IPS-18c (cell line): ENCODE results near the gene NIPAL3.

ENCODE experiments used
- H3K4me3 ChIP-seq: 2 replicates; pipeline ENCODE4 v1.7.0; 2013; ENCODE audit warnings: low read depth, mild to moderate bottlenecking, low read length, moderate library complexity; ENCODE audit not compliant: insufficient read depth
- H3K9me3 ChIP-seq: one replicate; pipeline ENCODE4 v1.6.1; 2013; ENCODE audit warnings: mild to moderate bottlenecking, low read length, moderate library complexity; ENCODE audit not compliant: control insufficient read depth, insufficient read depth

The NIPAL3 gene

DNA sequence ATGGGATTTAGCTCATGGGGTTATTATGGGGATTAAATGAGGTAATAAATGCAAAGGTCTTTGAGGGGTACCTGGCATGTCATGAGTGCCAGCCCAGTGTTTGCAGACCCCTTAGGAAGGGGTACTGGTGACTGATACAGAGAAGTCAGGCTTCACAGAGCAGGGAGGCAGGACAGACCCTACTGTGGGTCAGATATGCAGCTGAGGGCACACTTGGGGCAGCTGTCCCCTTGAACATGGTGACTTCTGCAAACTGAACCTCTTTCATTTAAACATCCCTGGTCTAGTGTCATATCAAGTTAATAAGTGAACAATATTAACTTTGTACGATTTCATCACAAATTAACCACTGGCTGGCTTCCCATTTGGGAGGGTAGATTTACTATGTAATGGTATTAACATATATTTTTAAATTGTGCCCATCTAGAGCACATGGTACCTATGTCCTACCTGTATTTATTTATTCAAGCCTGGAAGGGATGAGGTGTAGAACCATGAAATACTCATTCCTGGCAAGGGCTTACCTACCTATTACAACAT, 27.9 kb upstream of the NIPAL3 start:
- Histone ChIP-seq H3K4me3 (no peak overlapping the region), H3K9me3 (no peaks in the 10 kb centered on the region)

DNA sequence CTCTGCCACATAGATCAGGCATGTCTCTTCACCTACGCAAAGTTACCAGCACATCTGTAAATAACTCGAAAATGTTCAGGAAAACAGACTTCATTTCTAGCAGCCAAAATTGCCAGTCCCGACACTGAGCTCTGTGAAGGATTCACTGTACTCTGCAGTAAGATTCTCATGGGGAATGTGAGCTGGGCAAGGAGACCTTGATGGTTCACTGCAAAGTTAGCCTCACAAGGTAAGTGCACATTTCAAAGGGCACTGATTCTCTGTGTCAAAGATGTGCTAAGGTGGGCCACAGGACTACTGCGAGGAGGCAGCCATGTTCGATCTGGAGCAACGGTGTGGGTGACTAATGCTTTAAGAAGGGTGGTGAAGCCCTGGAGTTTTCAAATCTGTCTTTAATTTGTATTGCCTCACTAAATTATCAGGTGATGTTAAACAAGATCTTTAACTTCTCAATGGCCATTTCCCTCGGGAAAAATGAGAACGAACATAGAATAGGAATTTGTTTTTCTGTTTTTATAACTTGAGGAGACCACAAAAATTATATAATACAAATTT, 27.2 kb upstream of the NIPAL3 start:
- Histone ChIP-seq H3K4me3 (no peak overlapping the region), H3K9me3 (no peaks in the 10 kb centered on the region)

DNA sequence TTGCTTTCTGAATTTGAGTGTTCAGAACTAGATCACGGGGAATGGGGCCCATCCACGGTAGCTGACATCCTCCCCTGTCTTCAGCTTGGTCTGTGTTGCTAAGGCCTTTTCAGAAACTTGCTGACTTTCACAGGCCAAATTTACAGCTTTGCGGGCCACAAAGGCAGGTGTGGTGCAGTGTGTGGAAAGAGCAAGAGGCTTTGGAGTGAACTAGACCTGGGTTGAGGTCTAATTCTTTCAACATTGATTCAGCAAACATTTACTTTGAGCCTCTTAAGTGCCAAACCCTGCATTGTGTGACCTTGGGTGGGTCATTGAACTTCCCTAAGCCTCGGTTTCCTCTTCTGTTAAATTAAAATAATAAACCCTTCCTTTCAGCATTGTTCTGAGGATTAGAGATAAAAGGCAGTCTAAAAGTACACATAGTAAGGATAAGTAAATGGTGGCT, 26.3 kb upstream of the NIPAL3 start:
- no peaks in the 10 kb centered on the region for H3K9me3 ChIP-seq
- no peak overlapping the region for H3K4me3 ChIP-seq

GRCh38 chr1:24390924-24391782, 24.4 kb upstream of the NIPAL3 start:
- no peaks in the 10 kb centered on the region for H3K9me3 ChIP-seq
- no peak overlapping the region for H3K4me3 ChIP-seq

- H3K4me3 ChIP-seq, result no peak overlapping the region
- H3K9me3 ChIP-seq, result no peaks in the 10 kb centered on the region
These were observed 23.6 kb upstream of the NIPAL3 start for GRCh38 chr1:24391882-24392603.

DNA sequence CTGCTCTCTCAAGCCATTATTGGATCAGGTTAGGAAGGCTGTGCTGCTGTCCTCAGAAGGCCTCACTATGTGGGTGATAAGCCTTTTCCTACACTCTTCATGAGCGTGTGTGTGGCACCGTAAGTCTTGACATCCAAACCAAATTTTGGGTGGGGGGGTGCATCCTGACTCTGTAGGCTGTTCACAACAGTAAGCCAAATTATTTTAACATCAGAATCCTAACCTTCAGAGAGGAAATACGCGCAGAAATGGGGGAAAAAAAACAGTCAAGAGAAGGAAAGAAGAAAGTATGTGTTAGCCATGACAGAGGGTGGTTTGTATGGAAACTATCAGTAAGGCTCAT, 23.0 kb upstream of the NIPAL3 start:
- no peak overlapping the region for H3K4me3 ChIP-seq
- H3K9me3 ChIP-seq, result no peaks in the 10 kb centered on the region

- H3K9me3 ChIP-seq, result no peaks in the 10 kb centered on the region
- H3K4me3 ChIP-seq, result no peak overlapping the region
These were observed 22.5 kb upstream of the NIPAL3 start for GRCh38 chr1:24392982-24393650.

DNA sequence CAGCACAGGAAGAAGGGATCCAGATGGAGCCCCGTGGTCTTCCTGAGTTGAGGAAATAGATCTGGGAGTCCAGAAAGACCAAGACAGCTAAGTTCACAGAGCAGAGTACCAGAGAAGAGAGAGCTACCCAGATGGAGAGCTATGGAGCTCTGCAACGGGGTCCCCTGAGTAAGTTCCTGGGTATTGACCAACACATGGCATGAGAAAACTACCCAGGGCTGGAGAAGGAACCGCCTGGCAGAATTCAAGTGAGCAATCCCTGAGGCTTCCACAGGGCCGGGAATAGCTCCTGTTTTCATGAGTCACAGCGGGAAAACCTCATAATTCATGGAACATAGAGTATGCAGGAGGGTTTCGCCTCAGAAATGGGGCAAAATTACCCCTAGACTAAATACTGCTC, 21.7 kb upstream of the NIPAL3 start:
- no peaks in the 10 kb centered on the region for H3K9me3 ChIP-seq
- no peak overlapping the region for H3K4me3 ChIP-seq

DNA sequence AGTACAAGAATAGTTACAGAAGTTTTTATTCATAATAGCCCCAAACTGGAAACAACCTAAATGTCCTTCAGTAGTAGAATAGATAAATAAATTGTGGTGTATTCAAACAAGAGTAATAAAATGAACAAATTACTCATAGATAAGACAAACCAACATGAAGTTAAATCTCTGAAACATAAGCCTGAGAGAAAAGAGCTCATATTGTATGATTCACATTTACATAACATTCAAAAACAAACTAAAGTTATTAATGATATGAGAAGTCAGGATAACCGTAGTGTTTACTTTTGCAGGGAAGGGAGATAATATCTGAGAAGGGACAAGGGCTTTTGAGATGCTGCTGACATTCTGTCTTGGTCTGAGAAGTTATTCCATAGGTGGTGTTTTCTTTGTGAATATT, 15.5 kb upstream of the NIPAL3 start:
- H3K4me3 ChIP-seq, result no peak overlapping the region
- no peaks in the 10 kb centered on the region for H3K9me3 ChIP-seq

DNA sequence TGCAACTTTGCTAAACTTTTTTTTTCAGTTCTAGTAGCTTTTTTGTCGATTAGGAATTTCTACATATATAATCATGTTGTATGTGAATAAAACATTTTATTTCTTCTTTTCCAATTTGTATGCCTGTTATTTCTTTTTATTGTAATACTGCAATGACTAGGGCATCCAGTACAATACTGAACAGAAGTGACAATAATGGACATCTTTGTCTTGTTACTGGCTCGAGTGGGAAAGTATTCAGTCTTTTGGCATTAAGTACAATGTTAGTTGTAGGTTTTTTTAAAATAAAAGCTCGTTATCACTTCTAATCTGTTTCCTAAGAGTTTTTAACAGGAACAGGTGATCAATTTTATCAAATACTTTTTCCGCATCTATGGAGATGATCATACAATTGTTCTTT, 11.8 kb upstream of the NIPAL3 start:
- H3K4me3 ChIP-seq, result no peak overlapping the region
- no peaks in the 10 kb centered on the region for H3K9me3 ChIP-seq

DNA sequence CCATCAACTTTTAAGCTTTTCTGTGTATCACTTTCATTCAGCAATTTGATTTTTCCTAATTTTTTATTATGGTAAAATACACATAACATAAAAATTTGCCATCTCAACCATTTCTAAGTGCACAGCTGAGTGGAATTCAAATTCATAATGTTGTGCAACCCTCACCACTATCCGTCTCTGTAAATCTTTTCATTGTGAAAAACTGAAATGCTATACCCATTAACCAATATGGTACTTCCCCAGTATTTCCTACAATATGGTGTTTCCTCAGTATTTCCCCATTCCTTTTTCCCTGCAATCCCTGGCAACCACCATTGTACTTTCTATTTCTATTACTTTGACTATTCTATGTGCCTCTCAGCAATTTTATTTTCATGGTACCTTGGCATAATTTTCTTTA, 8.8 kb upstream of the NIPAL3 start:
- no peak overlapping the region for H3K4me3 ChIP-seq

DNA sequence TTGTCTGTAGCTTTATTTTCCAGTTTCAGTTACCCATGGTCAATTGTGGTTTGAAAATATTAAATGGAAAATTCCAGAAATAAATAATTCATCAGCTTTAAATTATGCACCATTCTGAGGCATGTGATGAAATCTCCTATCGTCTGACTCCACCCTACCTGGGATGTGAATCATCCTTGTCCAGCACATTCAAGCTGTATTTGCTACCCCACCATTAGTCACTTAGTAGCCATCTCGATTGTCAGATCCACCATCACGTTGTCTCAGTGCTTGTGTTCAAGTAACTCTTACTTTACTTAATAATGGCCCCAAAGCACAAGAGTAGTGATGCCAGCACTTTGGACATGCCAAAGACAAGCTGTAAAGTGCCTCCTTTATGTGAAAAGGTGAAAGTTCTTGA, 6.1 kb upstream of the NIPAL3 start:
- Histone ChIP-seq H3K9me3 (no peaks in the 10 kb centered on the region), H3K4me3 (no peak overlapping the region)

More for the DNA sequence above, 8.8 kb upstream of the NIPAL3 start:
- H3K9me3 ChIP-seq, result no peaks in the 10 kb centered on the region

- no peaks in the 10 kb centered on the region for H3K9me3 ChIP-seq
- H3K4me3 ChIP-seq, result no peak overlapping the region
These were observed 4.9 kb upstream of the NIPAL3 start for GRCh38 chr1:24410750-24411149.

DNA sequence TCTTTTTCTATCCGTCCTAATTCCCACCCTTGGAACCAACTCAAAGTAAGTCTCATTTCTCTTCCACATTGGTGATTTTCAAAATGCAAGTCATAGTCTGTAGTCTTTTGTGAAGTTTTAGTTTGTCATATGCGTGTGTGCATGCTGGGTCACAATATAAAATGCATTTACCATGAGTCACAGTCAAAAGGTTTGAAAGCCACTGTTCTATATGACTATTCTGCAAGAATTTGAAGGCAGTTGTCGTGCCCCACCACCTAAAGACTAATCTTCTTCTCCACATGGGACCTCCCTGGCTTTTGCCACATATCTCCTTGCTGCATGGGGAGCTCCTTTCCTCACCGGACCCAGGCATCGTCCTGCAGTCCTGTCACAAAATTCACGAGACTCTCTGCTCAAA, 3.6 kb upstream of the NIPAL3 start:
- H3K4me3 ChIP-seq, result no peak overlapping the region
- H3K9me3 ChIP-seq, result no peaks in the 10 kb centered on the region

GRCh38 chr1:24412408-24412807, 3.2 kb upstream of the NIPAL3 start:
- Histone ChIP-seq H3K4me3 (no peak overlapping the region), H3K9me3 (no peaks in the 10 kb centered on the region)

DNA sequence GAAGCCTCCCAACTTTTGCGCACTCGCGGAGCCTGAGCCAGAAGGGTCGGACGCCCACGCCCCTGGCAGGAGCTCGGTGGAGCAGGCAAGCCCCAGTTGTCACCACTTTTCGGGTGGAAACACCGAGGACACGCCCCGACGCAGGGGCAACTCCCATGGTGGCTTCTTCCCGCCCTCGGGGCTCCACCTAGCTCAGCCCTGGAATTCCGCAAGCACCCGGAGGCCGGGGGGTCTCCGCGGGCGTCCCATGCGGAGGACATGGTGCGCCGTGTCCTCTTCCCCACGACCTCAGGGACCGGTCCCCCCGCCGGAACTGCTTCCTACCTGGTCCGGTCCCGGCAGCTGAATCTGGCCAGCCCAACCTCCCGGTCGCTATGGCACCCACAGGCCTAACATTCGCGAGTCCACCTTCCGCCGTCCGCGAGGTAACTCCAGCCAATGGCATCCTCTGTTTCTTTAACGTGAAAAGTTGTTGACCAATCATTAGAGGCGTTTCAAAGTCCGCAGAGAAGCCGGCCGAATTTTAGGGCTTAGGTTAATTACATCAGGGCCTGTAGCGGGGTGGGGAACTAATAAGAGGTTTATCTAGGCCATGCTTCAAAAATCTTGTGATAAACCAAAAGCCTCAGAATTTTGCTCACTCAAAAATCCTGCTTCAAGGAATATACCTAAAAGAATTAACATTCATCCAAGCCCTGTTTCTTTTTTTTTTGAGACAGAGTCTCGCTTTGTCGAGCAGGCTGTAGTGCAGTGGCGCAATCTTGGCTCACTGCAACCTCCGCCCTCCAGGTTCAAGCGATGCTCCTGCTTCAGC, 2.0 kb upstream of the NIPAL3 start, which contains the start of gene STPG1:
Gene STPG1, minus strand, starts transcription at position 433 of the 814 bp plus-strand sequence. CDS start 12,394 bp downstream, outside the sequence.
- Histone ChIP-seq H3K4me3 (peak within 1 kb of the TSS; percentile 82), H3K9me3 (no peaks in the 10 kb centered on the region)
